H9 (cell line): Measurements from ENCODE around the gene CNIH2. TPM values are rescaled to one million over a fixed set of nuclear protein-coding genes. Genes with fewer than 3 reads are reported as not detected.

Experiments
- DNase-seq: peaks from one replicate; pipeline ENCODE4 v3.0.0-alpha.2; 2017
- H2AFZ ChIP-seq: one replicate; pipeline ENCODE4 v1.6.1; 2013; ENCODE audit warnings: mild to moderate bottlenecking, low read length, control low read depth, moderate library complexity
- H2AK5ac ChIP-seq: 2 replicates; pipeline ENCODE4 v1.6.1; 2013; ENCODE audit warnings: low read length, control low read depth, mixed read lengths; ENCODE audit not compliant: insufficient read length
- H2BK120ac ChIP-seq: one replicate; pipeline ENCODE4 v1.6.1; 2013; ENCODE audit warnings: low read depth, mild to moderate bottlenecking, low read length, control low read depth, inconsistent platforms; ENCODE audit not compliant: poor library complexity, severe bottlenecking
- H2BK12ac ChIP-seq: 2 replicates; pipeline ENCODE4 v1.6.1; 2013; ENCODE audit warnings: low read length, control low read depth, mixed read lengths, low read depth; ENCODE audit not compliant: insufficient read length
- H2BK15ac ChIP-seq: 2 replicates; pipeline ENCODE4 v1.6.1; 2013; ENCODE audit warnings: low read depth, low read length, control low read depth
- H2BK20ac ChIP-seq: one replicate; pipeline ENCODE4 v1.6.1; 2013; ENCODE audit warnings: low read depth, mild to moderate bottlenecking, low read length, control low read depth, inconsistent platforms; ENCODE audit not compliant: poor library complexity, severe bottlenecking
- H2BK5ac ChIP-seq: 2 replicates; pipeline ENCODE4 v1.6.1; 2013; ENCODE audit warnings: low read length, control low read depth, mixed read lengths; ENCODE audit not compliant: insufficient read length
- H3K14ac ChIP-seq: 2 replicates; pipeline ENCODE4 v1.6.1; 2013; ENCODE audit warnings: low read length, control low read depth; ENCODE audit not compliant: insufficient read depth
- H3K18ac ChIP-seq: 2 replicates; pipeline ENCODE4 v1.6.1; 2013; ENCODE audit warnings: low read depth, mild to moderate bottlenecking, mixed read lengths, low read length, control low read depth; ENCODE audit not compliant: insufficient read length
- H3K23ac ChIP-seq: 2 replicates; pipeline ENCODE4 v1.6.1; 2013; ENCODE audit warnings: low read length, control low read depth, mixed read lengths, low read depth; ENCODE audit not compliant: insufficient read length
- H3K23me2 ChIP-seq: 2 replicates; pipeline ENCODE4 v1.6.1; 2013; ENCODE audit warnings: low read depth, mild to moderate bottlenecking, mixed read lengths, low read length, control low read depth; ENCODE audit not compliant: insufficient read length, poor library complexity, severe bottlenecking
- H3K27ac ChIP-seq: 2 replicates; pipeline ENCODE4 v1.5.1; 2013; ENCODE audit warnings: low read length, control low read depth, mixed read lengths, low read depth; ENCODE audit not compliant: insufficient read length
- H3K27me3 ChIP-seq: 2 replicates; pipeline ENCODE4 v1.6.1; 2013; ENCODE audit warnings: low read length, control low read depth, inconsistent platforms; ENCODE audit not compliant: insufficient read depth
- H3K4ac ChIP-seq: 2 replicates; pipeline ENCODE4 v1.6.1; 2013; ENCODE audit warnings: low read depth, mild to moderate bottlenecking, control low read depth, inconsistent platforms, low read length, moderate library complexity
- H3K4me1 ChIP-seq: 2 replicates; pipeline ENCODE4 v1.6.1; 2013; ENCODE audit warnings: low read length, control low read depth, inconsistent platforms; ENCODE audit not compliant: insufficient read depth
- H3K4me2 ChIP-seq: 2 replicates; pipeline ENCODE4 v1.6.1; 2013; ENCODE audit warnings: low read length, control low read depth, mixed read lengths; ENCODE audit not compliant: insufficient read length, insufficient read depth
- H3K56ac ChIP-seq: 2 replicates; pipeline ENCODE4 v1.6.1; 2013; ENCODE audit warnings: low read depth, mild to moderate bottlenecking, mixed read lengths, low read length, control low read depth; ENCODE audit not compliant: insufficient read length
- H3K79me1 ChIP-seq: 2 replicates; pipeline ENCODE4 v1.6.1; 2013; ENCODE audit warnings: low read depth, mild to moderate bottlenecking, moderate library complexity, low read length, control low read depth, inconsistent platforms; ENCODE audit not compliant: insufficient read depth, poor library complexity, severe bottlenecking
- H3K79me2 ChIP-seq: 2 replicates; pipeline ENCODE4 v1.6.1; 2013; ENCODE audit warnings: low read length, control low read depth, inconsistent platforms; ENCODE audit not compliant: insufficient read depth
- H3K9ac ChIP-seq: 2 replicates; pipeline ENCODE4 v1.6.1; 2013; ENCODE audit warnings: low read length, control low read depth, mixed read lengths; ENCODE audit not compliant: insufficient read length; ENCODE audit errors: extremely low read depth
- H3K9me3 ChIP-seq: one replicate; pipeline ENCODE4 v1.6.1; 2013; ENCODE audit warnings: low read depth, low read length, inconsistent platforms; ENCODE audit not compliant: control insufficient read depth
- H3T11ph ChIP-seq: one replicate; pipeline ENCODE4 v1.6.1; 2013; ENCODE audit warnings: mild to moderate bottlenecking, low read length, control low read depth, inconsistent platforms
- H4K20me1 ChIP-seq: one replicate; pipeline ENCODE4 v1.6.1; 2013; ENCODE audit not compliant: control insufficient read depth, insufficient read length, insufficient read depth
- H4K5ac ChIP-seq: 2 replicates; pipeline ENCODE4 v1.6.1; 2013; ENCODE audit warnings: low read depth, mild to moderate bottlenecking, mixed read lengths, low read length, control low read depth; ENCODE audit not compliant: insufficient read length
- H4K8ac ChIP-seq: replicated peaks from 2 replicates; pipeline ENCODE4 v1.6.1; 2013; ENCODE audit warnings: low read length, control low read depth, mixed read lengths, low read depth; ENCODE audit not compliant: insufficient read length
- H4K91ac ChIP-seq: 2 replicates; pipeline ENCODE4 v1.6.1; 2013; ENCODE audit warnings: low read depth, mild to moderate bottlenecking, moderate library complexity, mixed read lengths, low read length, control low read depth; ENCODE audit not compliant: insufficient read length
- H3K27ac Mint-ChIP-seq, 3 experiments: 2 replicates in 2 of 3; 3 replicates in 1 of 3; pipeline ENCODE4 v1.8.0; 2020 to 2021; ENCODE audit warnings: mixed read lengths in 3 of 3, mild to moderate bottlenecking in 1 of 3, moderate library complexity in 1 of 3
- H3K27me3 Mint-ChIP-seq: 2 replicates; pipeline ENCODE4 v1.8.0; 2021; ENCODE audit warnings: low read depth, mild to moderate bottlenecking, moderate library complexity, mixed read lengths
- H3K36me3 Mint-ChIP-seq, 3 experiments: 2 replicates in 2 of 3; 3 replicates in 1 of 3; pipeline ENCODE4 v1.8.0; 2020 to 2021; ENCODE audit warnings: low read depth in 3 of 3, mixed read lengths in 3 of 3; ENCODE audit not compliant: insufficient read depth in 1 of 3
- H3K4me1 Mint-ChIP-seq, 2 experiments: 2 replicates each; pipeline ENCODE4 v1.8.0; 2020; ENCODE audit warnings: mixed read lengths in 2 of 2
- H3K4me3 Mint-ChIP-seq, 2 experiments: 2 replicates in 1 of 2; 3 replicates in 1 of 2; pipeline ENCODE4 v1.8.0; 2020 to 2021; ENCODE audit warnings: mild to moderate bottlenecking in 2 of 2, mixed read lengths in 2 of 2, moderate library complexity in 1 of 2
- H3K9me3 Mint-ChIP-seq, 2 experiments: 2 replicates in 1 of 2; 3 replicates in 1 of 2; pipeline ENCODE4 v1.8.0; 2020; ENCODE audit warnings: mild to moderate bottlenecking in 2 of 2, mixed read lengths in 2 of 2, moderate library complexity in 1 of 2
- CTCF ChIP-seq: fragments of 200-600 bp; sonication (generic); conservative IDR thresholded peaks from 3 replicates; pipeline ENCODE4 v1.8.0; 2021; ENCODE audit warnings: antibody characterized with exemption, mild to moderate bottlenecking
- WGBS: extraction: QIAGEN DNeasy Blood & Tissue Kit; methylation state at CpG from one replicate; pipeline ENCODE4 v1.1.7; 2013; ENCODE audit warnings: missing lambda C conversion rate, low lambda C conversion rate, mixed read lengths; ENCODE audit not compliant: insufficient read length; ENCODE audit errors: extremely low coverage; 5-methylcytosine and 5-hydroxymethylcytosine counted together
- total RNA-seq: library from RNA; stranded (reverse); gene quantifications from 2 replicates; pipeline ENCODE4 v1.2.1, GENCODE V29; 2021

Gene CNIH2
- total RNA-seq, 1 experiment from 2014 or later: 12.0 TPM

- peaks cover 2% of the 10 kb centered on the region; the same call in 1 of the 2 replicates for H3K4me1 ChIP-seq
- no peak overlapping the region for H3K56ac ChIP-seq
- peaks cover 26 to 37% of the 10 kb centered on the region in 2 experiments for H3K4me1 Mint-ChIP-seq
- H3K4me2 ChIP-seq: no peak overlapping the region
- no peaks in the 10 kb centered on the region for H3K27me3 ChIP-seq
- no peak overlapping the region for H2AK5ac ChIP-seq
- no peak overlapping the region for H3K4ac ChIP-seq
- TF ChIP-seq CTCF: no peak
- H4K5ac ChIP-seq: no peak overlapping the region
- H3K36me3 Mint-ChIP-seq: peaks cover 3 to 6% (median 5%) of the 10 kb centered on the region in 3 experiments; a peak in 3 of 7 replicates
- no CpG with 5 or more reads among the region's 1 CpG for WGBS
- no peak overlapping the region for H2BK15ac ChIP-seq
- peaks cover 21% of the 10 kb centered on the region for H3K27me3 Mint-ChIP-seq
- DNase-seq: no peak
- H4K91ac ChIP-seq: no peak overlapping the region
- H3T11ph ChIP-seq: no peak overlapping the region
- no peaks in the 10 kb centered on the region for H3K9me3 ChIP-seq
- no peak overlapping the region for H3K27ac ChIP-seq
- peak overlapping the region in 1 of 2 experiments; percentile 86; a peak in 3 of 5 replicates for H3K4me3 Mint-ChIP-seq
- no peak overlapping the region for H2AFZ ChIP-seq
- no peak overlapping the region for H3K14ac ChIP-seq
- peaks cover 12% of the 10 kb centered on the region for H3K23me2 ChIP-seq
- H2BK12ac ChIP-seq: no peak overlapping the region
- H3K18ac ChIP-seq: no peak overlapping the region
- no peaks in the 10 kb centered on the region for H4K20me1 ChIP-seq
- peaks cover 1 to 9% of the 10 kb centered on the region in 2 experiments for H3K9me3 Mint-ChIP-seq
- no peak overlapping the region for H2BK20ac ChIP-seq
- H3K79me2 ChIP-seq: no peaks in the 10 kb centered on the region
- H3K79me1 ChIP-seq: no peaks in the 10 kb centered on the region
- H2BK5ac ChIP-seq: no peak overlapping the region
- H3K23ac ChIP-seq: no peak overlapping the region
- no peak overlapping the region for H4K8ac ChIP-seq
- no peak overlapping the region for H2BK120ac ChIP-seq
- H3K9ac ChIP-seq: no peak overlapping the region
- no peak overlapping the region; a peak in 1 of 7 replicates for H3K27ac Mint-ChIP-seq
Observed at GRCh38 chr11:66314186-66314501, 36.2 kb downstream of the CNIH2 start.
